GM12874 (cell line): ENCODE measurements around the gene ERF.

Experiments used
- TF ChIP-seq, protein P1 (sequence below): IDR thresholded peaks from 2 replicates; pipeline ENCODE4 v1.5.1; 2011; ENCODE audit warnings: low read depth, mild to moderate bottlenecking, control low read depth, low read length, moderate library complexity; ENCODE audit not compliant: insufficient read depth

The ERF gene

GRCh38 chr19:42272989-42273406 lies 18.1 kb upstream of the ERF start:
- TF ChIP-seq, protein P1, sequence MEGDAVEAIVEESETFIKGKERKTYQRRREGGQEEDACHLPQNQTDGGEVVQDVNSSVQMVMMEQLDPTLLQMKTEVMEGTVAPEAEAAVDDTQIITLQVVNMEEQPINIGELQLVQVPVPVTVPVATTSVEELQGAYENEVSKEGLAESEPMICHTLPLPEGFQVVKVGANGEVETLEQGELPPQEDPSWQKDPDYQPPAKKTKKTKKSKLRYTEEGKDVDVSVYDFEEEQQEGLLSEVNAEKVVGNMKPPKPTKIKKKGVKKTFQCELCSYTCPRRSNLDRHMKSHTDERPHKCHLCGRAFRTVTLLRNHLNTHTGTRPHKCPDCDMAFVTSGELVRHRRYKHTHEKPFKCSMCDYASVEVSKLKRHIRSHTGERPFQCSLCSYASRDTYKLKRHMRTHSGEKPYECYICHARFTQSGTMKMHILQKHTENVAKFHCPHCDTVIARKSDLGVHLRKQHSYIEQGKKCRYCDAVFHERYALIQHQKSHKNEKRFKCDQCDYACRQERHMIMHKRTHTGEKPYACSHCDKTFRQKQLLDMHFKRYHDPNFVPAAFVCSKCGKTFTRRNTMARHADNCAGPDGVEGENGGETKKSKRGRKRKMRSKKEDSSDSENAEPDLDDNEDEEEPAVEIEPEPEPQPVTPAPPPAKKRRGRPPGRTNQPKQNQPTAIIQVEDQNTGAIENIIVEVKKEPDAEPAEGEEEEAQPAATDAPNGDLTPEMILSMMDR: no peak

DNA sequence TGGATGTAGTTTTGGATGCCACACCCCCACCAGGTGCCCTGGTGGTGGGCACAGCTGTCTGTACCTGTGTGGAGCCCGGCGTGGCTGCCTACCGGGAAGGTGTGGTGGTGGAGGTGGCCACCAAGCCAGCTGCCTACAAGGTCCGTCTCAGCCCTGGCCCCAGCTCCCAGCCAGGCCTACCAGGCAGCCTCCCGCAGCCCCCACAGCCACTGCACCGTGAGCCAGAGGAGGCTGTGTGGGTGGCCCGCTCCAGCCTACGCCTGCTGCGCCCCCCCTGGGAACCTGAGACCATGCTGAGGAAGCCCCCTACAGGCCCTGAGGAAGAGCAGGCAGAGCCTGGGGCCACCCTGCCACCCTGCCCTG lies 17.6 kb upstream of the ERF start:
- TF ChIP-seq, protein P1: no peak

DNA sequence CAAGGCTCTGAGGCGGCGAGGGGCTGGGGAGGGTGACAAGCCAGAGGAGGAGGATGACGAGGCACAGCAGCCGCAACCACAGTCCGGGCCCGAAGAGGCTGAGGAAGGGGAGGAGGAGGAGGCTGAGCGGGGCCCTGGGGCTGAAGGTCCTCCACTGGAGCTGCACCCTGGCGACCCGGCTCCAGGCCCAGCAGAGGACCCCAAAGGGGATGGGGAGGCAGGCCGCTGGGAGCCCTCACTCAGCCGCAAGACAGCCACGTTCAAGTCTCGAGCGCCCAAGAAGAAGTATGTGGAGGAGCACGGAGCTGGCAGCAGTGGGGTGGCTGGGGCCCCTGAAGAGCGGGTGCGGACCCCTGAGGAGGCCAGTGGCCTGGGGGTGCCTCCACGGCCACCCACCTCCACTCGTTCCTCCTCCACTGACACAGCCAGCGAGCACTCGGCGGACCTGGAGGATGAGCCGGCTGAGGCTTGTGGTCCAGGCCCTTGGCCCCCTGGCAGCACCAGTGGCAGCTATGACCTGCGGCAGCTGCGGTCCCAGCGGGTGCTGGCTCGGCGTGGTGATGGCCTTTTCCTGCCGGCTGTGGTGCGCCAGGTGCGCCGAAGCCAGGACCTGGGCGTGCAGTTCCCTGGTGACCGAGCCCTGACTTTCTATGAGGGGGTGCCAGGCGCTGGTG lies 17.1 kb upstream of the ERF start:
- TF ChIP-seq, protein P1: no peak

DNA sequence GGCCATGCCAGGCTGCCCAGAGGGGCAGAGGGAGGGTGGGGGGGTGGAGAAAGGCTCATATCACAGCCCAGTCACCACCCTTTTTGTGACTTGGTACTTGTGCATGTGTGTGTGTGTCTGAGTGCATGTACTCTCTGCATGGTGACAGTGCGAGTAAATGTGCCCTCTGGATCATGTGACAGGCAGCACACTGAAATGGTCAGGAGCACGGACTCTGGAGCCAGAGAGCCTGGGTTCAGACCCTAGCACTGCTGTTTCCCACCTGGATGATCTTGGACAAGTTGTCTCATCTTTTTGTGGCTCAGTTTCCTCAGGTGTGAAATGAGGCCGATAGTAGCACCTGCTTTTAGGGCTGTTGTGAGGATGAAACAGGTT lies 16.1 kb upstream of the ERF start:
- TF ChIP-seq, protein P1: no peak

- TF ChIP-seq, protein P1: no peak
These were observed 15.6 kb upstream of the ERF start for GRCh38 chr19:42270346-42271044.

DNA sequence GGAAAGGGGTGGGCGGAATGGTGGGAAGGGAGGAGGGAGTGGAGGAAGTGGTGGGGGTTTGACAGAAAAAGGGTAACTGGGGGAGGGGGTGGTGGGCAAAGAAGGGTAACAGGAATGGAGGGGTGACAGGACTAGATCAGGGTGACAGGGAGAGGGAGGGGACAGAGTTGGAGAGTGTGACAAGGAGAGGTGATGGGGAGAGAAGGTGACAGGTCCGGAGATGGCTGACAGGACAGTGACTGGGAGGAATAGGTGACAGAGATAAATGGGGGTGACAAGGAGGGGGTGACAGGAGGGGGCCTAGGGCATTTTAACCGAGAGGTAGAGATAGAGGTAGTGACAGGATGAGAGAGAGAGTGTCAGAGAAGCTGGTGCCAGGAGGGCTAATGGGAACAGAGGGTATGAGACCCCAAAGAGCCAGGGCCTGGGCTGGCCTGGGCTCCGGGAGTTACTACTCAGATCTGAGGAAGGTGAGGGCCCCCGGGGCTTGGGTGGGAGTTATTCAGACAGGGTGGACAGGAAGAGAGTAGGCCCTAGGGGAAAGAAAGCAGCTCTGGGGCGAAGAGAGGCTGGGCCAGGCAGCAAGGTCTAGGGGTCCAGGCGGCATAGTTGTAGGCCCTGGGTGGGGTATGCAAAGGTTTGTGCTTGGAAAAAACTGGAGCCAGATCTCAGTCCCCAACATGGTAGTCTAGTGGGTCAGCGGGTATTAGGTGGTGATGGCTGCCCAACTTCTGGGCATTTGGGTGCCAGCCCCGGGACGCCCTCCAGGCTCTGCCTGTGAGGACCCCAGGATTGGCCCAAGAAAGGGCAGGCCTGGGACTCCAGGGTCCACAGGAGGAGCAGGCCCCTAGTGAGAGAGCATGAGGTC lies 14.8 kb upstream of the ERF start:
- TF ChIP-seq, protein P1: no peak
